ENCODE results near the gene TMEM158.
A peak's percentile ranks its signal among the peaks of the same experiment; 100 is the strongest.

The TMEM158 gene

DNA sequence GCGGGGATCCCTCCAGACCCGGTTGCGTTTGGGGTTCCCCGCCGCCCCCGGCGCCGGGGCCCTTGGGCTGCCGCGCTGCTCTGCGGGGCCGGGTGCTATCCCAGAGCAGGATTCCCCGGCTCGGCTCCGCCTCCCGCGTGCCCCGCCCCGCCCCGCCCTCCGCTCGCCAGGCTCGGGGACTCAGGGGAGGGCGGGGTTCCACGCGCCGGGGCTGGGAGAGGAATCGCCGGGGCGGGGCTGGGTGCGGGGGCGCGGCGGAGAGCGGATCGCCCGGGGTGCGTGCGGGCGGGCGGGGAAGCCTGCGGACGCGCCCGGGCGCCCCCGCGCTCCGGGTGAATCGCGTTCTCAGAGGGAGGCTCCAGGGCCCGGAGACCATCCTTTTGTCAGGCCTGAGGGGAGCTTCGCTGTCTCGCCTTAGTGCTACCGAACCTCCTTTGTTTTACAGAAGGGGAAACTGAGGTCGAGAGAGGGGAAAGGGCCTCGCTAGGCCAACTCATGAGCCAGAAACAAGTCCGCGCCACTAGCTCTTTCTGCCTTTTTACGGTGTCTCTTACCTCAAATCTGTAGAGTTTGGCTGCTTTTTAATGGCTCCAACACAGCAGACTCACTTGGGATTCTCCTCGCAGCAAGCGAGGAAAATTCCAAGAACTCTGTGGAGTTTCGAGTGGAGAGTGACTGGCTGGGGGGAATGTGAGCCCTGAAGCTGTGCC is at the start of gene TMEM158:
Gene TMEM158, minus strand, starts transcription at position 82 of the 710 bp plus-strand sequence. CDS start 260 bp downstream, outside the sequence.
- peak; percentile 79 for DNase-seq

DNA sequence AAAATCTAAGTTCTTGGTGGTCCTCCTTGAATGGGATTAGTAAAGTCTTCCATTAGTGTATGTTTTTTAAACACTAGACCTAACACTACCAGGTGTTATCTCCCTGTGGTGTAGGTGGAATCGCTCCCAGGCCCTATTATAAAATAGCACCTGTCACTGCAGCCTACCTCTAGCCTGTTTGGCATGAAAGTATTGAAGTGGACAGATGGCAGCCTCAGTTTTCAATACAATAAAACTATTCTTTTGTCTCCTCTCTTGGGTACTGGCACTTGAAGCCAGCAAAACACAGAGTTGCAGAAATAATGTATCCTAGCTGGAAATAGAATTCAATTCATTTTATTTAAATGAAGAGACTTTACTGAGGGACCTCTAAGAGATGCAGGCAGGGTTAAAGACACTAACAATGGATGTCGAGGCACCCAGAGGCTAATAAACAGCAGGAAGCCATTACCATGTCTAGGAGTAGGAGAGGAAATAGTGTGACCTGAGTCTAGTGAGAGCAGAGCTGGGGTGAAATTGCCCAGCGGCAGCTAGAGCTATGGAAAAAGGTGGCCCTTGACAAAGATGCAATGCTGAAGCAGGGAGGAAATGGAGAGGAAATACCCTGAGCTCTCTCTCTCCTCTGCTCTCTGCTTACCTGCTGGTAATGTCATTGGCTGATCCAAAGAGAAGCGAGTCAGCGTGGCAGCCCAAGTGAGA is 49.1 kb upstream of the TMEM158 start:
- no peak for DNase-seq

DNA sequence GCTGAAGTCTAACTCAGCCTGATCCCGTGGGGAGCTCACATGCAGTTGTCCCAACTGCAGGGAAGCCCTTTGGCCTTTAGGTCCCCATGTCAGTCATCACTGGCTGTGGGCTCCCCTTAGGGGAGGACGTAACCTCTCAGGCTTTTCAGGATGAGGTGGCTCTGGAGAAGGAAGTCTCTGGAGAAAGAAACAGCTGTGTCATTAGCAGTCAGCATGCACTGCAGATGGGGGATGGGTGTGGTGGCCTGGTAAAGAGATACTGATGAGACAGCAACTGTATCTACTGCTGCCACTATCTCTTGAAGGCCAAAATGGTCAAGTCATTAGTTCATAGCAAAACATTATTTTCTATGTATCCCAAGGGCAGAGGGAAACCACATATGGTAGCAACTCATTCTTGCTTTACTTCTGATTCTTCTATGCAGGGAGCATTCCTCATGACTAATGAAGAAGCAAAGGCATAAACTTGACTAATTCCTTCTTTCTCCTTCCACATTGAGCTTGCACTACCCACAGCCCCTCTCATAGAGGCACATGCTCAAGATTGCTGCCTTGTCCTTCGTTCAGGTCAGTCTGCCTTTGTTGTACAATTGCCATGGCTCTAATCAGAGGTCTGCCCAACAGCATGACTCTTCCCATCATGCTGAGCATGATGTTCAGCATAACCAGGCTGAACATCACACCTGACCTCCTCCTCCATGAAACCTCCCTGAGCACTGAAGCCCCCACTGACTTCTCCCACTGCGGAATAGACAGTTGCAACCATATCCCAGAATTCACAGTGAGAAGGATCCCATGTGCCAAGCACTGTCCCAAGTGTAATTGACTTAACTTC is 47.8 kb upstream of the TMEM158 start:
- DNase-seq: no peak

DNA sequence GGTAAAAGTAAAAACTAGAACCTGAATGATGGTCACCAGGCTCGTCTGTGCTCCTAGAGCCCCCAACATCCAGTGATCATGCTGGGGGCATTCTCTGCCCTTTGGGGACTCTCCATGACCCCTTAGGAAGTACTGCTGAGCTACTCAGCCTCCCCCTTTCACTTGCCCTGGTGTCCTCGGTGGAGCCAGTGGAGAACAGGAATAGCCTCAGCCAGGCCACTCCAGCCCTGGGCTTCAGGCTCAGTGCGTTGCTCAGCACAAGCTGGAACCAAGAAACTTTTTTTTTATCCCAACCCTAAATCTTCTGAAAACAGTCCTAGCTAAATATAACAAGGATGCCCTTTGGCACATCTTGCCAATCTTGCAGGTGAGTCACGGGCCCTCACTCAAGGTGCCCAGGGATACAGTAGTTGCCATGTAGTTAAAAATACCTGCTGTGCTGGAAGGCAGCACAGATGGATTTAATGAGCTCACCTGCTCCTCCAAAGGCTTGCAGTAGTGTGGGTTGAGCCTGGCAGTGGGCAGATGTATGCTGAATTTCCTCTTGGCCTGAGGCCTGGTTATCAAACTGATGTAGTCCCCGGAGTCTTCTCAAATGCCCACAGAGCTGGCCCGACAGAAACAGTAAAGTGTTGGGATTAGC is 46.9 kb upstream of the TMEM158 start:
- no peak for DNase-seq

DNA sequence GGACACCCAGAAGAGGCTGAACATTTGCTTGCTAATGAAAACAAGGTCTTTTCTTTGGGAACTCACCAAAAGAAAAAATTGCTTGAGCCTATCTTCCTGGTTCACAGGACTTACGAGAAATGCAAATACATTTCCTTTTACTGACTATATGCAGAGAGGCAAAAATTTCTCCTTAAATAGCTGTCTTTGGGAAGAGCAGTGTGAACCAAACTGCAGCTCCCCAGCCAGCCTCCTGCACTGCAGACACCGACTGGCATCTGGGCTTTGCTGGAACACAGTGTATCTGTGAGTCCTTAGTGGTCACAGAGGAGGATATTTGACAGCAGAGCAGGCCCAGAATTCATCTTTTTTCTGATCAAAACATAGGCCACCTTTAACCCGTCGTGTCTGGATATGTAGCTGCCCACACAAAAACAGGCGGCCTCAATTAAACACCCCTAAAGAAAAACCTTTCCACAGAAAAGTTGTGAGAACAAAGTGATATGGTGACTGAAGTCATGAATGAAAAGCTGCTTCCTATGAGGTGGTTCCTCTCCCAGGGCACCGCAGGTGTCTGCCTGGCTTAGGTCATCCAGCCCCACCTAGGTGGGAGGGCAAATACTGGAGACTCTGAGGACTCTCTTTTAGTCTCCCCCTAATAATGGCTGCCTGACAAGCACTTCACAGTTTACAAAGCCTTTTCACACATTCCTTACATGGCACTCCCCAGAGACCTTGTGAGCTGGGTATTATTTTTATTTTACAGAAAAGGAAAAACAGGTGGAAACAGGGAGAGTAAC is 46.1 kb upstream of the TMEM158 start:
- DNase-seq: no peak

DNA sequence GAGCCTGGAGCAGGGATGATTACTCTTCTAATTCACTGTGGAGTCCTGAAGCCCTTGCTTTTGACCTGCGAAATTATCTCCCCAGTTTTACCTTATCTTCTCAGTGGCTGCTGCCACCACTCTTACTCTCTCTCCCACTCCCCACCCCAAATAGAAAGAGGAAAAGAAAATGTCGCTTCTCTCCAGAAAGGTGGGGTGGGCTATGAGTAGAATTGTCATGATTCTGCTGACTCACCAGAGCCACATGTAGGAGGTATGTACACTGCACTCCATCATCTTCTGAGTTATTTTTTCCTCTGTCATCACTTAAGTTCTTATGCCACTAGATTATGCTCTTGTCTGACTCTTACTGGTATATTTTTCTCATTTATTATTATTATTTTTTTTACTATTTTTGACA is 43.9 kb upstream of the TMEM158 start:
- DNase-seq: no peak

DNA sequence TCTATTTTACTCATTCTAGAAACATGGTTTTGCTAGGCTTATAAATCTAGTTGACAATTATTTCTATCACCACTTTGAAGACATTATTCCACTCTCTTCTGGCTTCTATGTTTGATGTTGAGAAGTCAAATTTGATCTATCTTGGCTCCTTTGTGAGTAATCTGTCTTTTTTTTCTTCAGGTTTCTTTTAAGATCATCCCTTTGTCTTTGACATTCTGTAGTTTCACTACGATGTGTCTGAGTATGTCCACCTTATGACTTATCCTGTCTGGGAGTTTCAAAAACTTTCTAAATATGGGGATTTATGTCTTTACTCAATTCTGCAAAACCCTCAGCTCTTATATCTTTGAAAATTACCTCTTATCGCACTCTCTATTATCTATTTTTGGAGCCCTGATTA is 41.0 kb upstream of the TMEM158 start:
- no peak for DNase-seq

DNA sequence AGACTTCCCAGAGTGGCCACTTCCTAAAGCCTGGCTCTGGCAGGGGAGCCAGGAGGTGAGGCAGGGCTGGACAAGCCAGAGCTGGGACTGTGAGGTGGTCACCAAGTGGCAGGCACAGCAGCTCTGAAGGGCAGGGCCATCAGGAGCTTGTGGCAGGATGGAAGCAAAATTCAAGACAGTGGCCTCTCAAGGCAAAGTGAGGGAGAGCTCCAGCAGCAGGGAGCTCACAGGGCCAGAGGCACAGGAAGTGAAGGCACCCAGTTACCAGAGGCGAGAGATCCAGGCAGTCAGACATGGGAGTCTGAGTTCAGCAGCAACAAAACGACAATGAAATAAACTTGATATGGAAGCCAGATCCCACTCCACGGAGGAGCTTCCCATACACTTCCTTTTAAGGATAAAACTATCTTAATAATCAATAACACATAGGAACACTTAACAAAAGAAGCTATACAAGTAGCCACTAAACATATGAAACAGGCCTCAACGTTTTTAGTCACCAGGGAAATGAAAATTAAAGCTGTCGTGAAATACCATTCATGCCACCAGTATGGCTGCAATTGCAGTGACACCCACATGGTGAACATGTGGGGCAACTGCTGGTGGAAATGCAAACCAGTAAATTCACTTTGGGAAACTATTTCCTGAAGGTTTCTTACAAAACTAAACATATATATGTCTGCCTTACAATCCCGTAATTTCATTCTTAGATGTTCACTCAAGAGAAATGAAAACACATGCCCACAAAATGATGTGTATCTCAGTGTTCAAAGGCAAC is 35.4 kb upstream of the TMEM158 start:
- no peak for DNase-seq

DNA sequence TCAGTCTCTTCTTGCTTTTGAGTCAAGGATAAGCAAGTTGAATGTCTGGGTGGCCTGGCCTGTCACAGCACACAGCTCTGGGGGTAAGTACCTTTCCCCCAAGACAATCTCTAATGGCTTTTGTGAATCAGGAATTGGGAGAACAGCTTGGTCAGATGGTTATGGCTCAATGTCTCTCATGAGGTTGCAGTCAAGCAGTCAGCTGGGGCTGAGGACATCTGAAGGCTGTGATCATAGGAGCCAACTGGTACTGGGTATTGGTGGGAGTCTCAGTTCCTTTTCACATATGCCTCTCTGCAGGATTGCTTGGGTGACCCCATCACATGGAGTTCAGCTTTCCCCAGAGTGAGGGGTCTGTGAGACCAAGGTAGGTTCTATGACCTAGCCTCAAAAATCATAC is 33.0 kb upstream of the TMEM158 start:
- no peak for DNase-seq

DNA sequence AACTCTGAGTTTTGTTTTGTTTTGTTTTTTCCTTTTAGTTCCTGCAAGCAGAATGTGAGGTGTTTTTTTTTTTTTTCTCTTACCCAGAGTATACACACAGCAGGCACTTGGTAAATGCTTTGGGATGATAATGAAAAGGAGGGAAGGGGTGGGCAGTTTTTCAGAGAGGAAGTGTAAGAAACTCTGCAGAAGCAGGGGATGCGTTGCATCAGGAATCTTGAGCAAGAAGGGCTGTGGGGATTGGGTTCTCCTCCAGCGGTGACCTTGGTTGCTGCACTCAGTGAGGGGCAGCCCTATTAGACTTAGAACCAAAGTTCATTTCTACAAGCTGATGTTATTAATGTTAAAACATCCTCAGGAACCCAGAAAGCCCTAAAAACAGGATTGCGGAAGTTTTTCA is 32.2 kb upstream of the TMEM158 start:
- no peak for DNase-seq

DNA sequence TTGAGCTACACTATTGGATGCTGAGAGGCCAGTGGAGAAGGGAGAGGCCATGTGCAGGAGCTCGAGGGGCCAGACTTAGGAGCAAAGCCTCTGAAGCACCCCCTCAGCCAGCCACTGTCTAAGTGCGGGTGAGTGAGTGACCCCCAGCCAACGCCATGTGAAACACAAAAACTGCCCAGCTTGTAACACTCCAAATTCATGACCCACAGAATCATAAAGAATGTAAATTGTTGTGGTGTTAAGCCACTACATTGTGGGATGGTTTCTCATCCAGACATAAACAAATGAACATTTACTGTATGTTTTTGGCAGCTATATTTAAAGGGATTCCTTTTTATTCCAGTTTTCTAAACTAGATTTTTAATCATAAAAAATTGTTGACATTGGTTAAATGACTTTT is 27.2 kb upstream of the TMEM158 start:
- DNase-seq: no peak

DNA sequence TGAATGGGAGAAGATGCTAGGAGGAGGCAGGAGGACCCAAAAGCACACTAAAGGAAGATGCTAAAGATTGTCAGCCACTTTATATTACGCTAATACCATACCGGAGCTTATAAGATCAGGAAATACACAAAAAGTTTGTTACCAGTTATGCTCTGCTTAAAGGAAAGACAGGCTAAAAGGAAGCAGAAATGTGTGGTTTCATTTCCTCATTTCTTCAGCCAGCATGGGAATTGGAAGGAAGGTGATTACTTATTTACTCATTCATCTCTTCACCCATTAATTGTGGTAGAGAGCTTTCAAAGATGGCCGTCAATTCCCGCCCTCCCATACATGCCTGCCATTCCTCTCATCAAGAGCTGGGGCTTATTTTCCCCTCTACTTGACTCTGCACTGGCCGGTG is 26.7 kb upstream of the TMEM158 start:
- DNase-seq: no peak

DNA sequence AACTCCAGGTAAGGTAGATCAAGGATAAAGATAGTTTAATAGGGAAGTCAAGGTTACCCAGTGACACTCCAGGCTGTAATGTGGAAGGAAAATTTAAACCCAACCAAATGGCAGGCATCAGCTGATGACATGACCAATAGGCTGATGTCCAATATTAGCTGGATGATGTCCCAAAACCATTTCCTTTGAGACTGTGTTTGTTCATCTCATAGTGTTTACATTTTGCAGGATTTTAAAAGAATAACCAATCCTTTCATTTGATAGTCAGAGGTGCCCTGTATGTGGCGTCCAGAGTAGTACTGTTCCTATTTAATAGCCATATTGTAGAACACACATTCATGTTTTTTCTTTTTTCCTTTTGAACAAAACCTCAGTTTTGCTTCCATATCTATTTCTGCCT is 23.3 kb upstream of the TMEM158 start:
- no peak for DNase-seq

DNA sequence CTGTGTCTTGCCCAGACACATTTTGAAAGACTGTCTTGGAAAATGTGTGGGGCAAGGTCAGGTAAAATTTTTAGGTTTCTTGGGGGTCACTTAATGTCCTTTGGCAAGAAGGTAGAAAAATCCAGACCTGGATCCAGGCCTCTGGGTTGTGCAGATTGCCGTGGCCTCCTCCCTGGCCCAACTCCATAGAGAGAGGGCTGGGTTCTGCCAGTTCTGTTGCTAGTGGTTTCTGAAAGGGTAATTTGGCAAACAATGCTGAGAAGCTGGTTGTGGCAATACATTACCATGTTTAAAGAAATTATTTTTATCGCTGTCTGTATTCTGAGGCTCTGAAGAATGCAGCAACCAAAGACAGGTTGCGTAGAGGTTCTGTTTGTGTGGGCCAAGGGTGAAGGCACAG is 20.2 kb upstream of the TMEM158 start:
- DNase-seq: no peak

DNA sequence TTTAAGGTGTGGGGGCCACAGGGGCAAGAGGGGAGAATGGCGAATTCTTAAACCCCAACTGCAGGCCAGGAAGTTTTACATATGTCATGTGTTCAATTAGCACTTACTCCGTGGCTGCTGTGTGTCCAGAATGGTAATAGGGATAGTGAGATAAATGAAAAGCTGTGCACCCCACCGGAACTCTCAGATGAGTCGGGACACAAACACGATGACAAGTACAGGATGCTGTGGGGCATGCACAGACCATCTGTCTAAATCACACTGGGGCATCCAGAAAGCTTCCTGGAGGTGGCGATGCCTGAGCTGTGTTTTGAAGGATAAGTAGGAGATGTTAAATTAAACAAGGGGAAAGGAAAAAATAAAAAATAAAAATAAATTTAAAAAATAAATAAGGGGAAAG is 18.3 kb upstream of the TMEM158 start:
- DNase-seq: no peak

DNA sequence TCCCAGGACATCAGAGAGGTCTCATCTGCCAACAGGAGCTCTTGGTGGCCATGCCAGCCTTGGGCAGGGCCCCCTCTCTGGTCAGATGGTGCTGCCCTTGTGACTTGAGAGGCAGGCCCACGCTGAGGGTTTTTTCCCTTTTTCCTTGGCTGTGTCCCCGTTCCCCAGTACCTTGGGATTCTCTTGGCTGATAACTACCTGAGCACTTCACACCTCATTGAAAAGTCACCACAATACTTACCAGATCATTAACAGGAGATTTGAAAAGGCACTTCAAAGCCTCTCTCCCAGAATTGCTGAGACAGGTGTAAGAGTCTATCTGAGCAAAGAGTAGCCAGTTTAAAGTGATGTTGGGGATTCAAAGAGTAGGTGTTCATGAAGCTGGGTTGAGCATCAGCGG is 15.1 kb upstream of the TMEM158 start:
- DNase-seq: no peak

DNA sequence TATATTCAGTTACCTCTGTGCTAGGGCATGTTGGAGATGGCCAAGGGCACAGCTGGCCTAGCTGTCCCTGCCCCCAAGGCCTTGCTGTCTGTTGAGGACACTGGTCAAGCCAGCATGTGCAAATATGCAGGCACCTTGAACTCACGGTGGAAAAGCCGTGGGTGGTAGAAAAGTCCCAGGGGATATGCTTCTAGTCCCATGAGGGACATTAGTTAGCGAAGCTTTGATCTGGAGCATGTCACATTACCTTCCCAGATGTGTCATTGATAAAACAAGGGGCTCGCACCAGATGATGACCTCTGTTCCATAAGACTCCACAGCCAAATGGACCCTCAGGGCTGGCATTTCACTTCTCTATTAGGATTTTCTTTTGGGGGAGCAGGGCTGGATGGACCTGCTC is 14.2 kb upstream of the TMEM158 start:
- no peak for DNase-seq

DNA sequence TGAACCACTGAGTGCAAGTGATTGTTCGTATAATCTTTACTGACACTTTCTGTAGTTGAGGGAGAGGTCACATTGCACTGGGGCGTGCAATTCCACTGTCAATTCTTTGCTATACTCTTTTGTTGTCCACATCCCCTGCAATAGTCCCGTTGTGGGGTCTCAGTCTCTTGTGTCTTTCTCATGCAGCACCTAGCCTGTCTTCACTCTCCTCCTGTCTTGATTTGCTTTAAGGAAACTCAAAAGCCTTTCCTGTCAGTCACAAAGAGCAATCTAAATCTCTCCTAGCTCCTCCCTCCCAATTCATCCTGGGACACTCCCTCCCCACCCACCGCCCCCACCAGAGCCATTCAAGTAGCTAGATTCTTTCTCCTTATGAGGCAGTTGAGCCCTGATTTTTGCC is 13.2 kb upstream of the TMEM158 start:
- no peak for DNase-seq

DNA sequence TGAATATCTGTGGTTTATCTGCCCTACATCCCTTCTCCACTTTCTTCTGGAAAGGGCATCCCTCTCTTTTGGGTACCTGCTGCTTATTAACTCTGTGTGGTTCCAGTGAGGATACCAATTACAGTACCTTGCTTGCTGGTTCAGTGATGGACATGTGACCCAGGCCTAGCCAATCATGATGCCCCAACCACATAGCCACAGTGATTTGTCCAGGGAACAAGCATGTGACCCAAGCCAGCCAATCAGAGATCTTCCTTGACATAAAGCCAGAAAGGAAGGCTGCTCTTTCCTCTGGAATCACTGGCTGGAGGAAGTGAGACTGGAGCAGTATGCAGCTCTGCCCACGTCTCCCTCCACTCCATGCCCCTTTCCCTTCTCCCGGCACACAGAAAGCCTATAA is 10.9 kb upstream of the TMEM158 start:
- DNase-seq: no peak

DNA sequence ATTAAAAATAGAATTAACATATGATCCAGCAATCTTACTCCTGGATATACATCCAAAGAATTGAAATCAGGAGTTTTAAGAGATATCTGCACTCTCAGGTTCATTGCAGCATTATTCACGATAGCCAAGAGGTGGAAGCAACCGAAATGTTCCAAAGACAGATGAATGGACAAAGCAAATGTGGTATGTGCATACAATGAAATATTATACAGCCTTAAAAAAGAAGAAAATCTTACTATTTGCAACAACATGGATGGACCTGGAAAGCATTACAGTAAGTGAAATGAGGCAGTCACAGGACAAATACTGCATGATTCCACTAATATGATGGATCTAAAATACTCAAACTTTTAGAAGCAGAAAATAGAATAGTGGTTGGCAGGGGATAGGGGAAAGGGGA is 9.3 kb upstream of the TMEM158 start:
- no peak for DNase-seq

DNA sequence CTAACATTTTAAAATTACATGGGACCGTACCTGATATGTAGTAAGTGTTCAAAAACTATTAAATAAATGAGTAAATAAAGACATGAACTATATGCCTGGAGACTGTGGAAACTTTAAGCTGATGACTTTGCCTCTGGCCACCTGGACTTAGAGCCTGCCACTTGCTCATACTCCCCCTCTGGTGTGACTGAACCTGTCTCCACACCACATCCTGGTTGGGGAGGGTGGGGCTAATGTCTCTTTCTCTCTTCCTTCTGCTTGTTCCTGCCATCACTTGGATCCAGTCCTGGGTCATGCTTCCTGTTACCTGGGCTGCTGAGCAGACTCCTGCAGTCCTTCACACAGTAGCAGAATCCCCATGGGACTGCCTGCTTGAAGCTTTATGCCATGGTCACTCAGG is 8.2 kb upstream of the TMEM158 start:
- no peak for DNase-seq

DNA sequence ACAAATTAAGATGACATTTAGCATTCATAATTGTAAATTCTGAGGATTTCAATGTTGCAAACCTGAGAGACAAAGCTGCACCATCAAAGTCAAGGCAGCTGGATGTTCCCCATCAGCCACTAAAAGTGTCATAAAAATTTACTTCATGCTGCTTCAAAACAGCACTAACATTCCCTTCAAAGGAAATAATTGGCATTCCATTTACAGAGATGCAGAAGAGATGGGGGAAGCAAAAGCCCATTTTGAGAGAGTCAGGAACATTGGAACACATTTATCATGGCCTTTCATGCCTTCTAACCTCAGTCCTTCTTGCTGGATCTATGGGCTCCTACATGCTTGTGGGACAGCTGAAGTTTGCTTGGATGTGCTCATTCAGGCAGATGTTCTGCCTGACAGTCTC is 6.4 kb upstream of the TMEM158 start:
- no peak for DNase-seq
